ENCODE data around the gene P2RY11. TPM values are rescaled to one million over a fixed set of nuclear protein-coding genes. Genes with fewer than 3 reads are reported as not detected.

P2RY11 gene
- total RNA-seq, 1 donor from 2014 or later = 25.9 TPM

- no peak for DNase-seq (ENCODE audit: low read depth, low spot score)
- Mint-ChIP-seq H3K9me3 (no peaks in the 10 kb centered on the region), H3K27me3 (ENCODE audit: low read depth) (peaks cover 62% of the 10 kb centered on the region), H3K4me3 (peak within 1 kb of the TSS; percentile 84), H3K36me3 (ENCODE audit: low read depth) (no peaks in the 10 kb centered on the region), H3K27ac (ENCODE audit: unreplicated experiment) (no peak within 1 kb of the TSS), H3K4me1 (no peaks in the 10 kb centered on the region)
- no peak for TF ChIP-seq CTCF (conservative IDR thresholded peaks at IDR 0.05)
Observed at GRCh38 chr19:10085641-10086590, 25.6 kb upstream of the P2RY11 start, which contains the start of gene SHFL. TSS of gene SHFL (plus strand) at chr19:10086317. CDS start at chr19:10086428, 111 bp downstream.

- Mint-ChIP-seq H3K4me1 (no peaks in the 10 kb centered on the region), H3K36me3 (ENCODE audit: low read depth) (no peaks in the 10 kb centered on the region), H3K4me3 (no peak overlapping the region), H3K27me3 (ENCODE audit: low read depth) (peaks cover 56% of the 10 kb centered on the region), H3K27ac (ENCODE audit: unreplicated experiment) (no peak overlapping the region), H3K9me3 (no peaks in the 10 kb centered on the region)
- TF ChIP-seq CTCF (conservative IDR thresholded peaks at IDR 0.05) = no peak
- DNase-seq (ENCODE audit: low read depth, low spot score) = no peak
Observed at GRCh38 chr19:10086591-10087192, 24.8 kb upstream of the P2RY11 start.

GRCh38 chr19:10087296-10088061 lies 24.0 kb upstream of the P2RY11 start:
- Mint-ChIP-seq H3K9me3 (no peaks in the 10 kb centered on the region), H3K4me3 (peak overlapping the region; percentile 70), H3K27ac (ENCODE audit: unreplicated experiment) (no peak overlapping the region), H3K4me1 (no peaks in the 10 kb centered on the region), H3K27me3 (ENCODE audit: low read depth) (peaks cover 54% of the 10 kb centered on the region), H3K36me3 (ENCODE audit: low read depth) (no peaks in the 10 kb centered on the region)
- TF ChIP-seq CTCF (conservative IDR thresholded peaks at IDR 0.05) = no peak
- no peak for DNase-seq (ENCODE audit: low read depth, low spot score)

DNA sequence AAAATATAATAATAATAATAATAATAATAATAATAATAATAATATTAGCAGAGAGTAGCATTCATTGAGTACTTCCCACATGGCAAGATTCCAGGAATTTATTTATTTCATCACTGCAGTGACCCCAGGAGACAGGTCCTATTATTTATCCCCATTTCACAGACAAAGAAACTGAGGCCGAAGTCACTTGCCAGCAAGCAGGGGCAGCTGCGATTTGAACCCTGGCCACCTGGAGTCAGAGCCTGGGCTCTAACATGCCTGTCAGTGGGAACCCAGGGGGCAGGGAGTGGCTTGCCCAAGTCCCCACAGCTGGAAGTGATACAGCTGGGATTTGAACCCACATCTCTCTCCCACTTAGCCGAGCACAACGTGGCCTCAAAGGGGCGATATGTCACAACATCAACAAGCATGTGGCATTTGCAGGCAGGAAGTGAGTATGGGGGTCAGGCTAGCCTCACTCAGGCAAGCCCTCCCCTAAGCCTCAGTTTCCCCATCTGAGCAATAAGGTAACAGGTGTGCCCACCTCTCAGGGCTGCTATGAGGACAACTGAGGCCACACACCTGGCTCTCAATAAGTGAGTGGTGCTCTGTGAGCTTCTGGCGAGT lies 22.4 kb upstream of the P2RY11 start:
- no peak for TF ChIP-seq CTCF (conservative IDR thresholded peaks at IDR 0.05)

DNA sequence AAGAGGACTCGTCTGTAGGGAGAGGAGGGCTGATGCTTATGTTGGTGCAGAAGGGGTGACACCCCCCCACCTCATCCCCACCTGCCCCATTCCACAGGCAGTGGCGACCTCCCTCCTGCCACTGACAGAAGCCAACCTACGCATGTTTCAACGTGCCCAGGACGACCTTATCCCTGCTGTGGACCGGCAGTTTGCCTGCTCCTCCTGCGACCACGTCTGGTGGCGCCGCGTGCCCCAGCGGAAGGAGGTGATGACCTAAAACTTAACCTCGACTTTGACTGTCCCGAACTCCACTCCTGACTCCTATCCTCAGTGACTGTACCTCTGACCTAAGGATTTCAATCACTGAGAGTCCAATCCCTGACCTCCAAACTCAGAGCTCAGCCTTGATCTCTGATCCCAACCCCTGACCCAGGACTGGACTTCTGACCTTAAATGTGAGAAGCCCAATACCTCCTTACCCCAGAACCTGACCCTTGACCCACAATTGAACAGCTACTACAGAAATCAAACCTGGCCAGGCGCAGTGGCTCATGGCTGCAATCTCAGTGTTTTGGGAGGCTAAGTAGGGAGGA lies 21.6 kb upstream of the P2RY11 start:
- no peak for TF ChIP-seq CTCF (conservative IDR thresholded peaks at IDR 0.05)
- no peak for DNase-seq (ENCODE audit: low read depth, low spot score)
- Mint-ChIP-seq H3K36me3 (ENCODE audit: low read depth) (no peaks in the 10 kb centered on the region), H3K27me3 (ENCODE audit: low read depth) (peaks cover 46% of the 10 kb centered on the region), H3K9me3 (no peaks in the 10 kb centered on the region), H3K4me3 (no peak overlapping the region), H3K27ac (ENCODE audit: unreplicated experiment) (no peak overlapping the region), H3K4me1 (no peaks in the 10 kb centered on the region)

More for the DNA sequence above, 22.4 kb upstream of the P2RY11 start:
- no peaks in the 10 kb centered on the region for H3K9me3 Mint-ChIP-seq
- peaks cover 49% of the 10 kb centered on the region for H3K27me3 Mint-ChIP-seq (ENCODE audit: low read depth)
- H3K4me1 Mint-ChIP-seq = no peaks in the 10 kb centered on the region
- no peaks in the 10 kb centered on the region for H3K36me3 Mint-ChIP-seq (ENCODE audit: low read depth)
- no peak for DNase-seq (ENCODE audit: low read depth, low spot score)
- no peak overlapping the region for H3K27ac Mint-ChIP-seq (ENCODE audit: unreplicated experiment)
- H3K4me3 Mint-ChIP-seq = no peak overlapping the region
